HCT116 (cell line): ENCODE measurements around the gene DPYSL4.

Source experiments
- EZH2 ChIP-seq: fragments of 200-600 bp; sonication (generic); IDR thresholded peaks from 2 replicates; pipeline ENCODE4 v1.6.1; 2017; ENCODE audit warnings: antibody characterized with exemption, mixed run types
- POLR2AphosphoS5 ChIP-seq: IDR thresholded peaks from 2 replicates; pipeline ENCODE4 v1.6.1; 2011; ENCODE audit warnings: mild to moderate bottlenecking, low read depth, low read length, moderate library complexity
- RAD21 ChIP-seq: IDR thresholded peaks from 2 replicates; pipeline ENCODE4 v1.6.1; 2012; ENCODE audit warnings: low read depth, mild to moderate bottlenecking
- YY1 ChIP-seq: IDR thresholded peaks from 2 replicates; pipeline ENCODE4 v1.6.1; 2011; ENCODE audit warnings: low read length, low read depth, moderate library complexity, mild to moderate bottlenecking; ENCODE audit not compliant: insufficient replicate concordance; ENCODE audit errors: extremely low read depth
- TF ChIP-seq, protein P1 (sequence below): IDR thresholded peaks from 2 replicates; pipeline ENCODE4 v1.6.1; 2012
- TF ChIP-seq, protein P2 (sequence below), 3 experiments: fragments of 200-600 bp in 1 of 3; sonication (generic) in 1 of 3; IDR thresholded peaks in 2 of 3; conservative IDR thresholded peaks in 1 of 3; 2 replicates each; pipeline ENCODE4 v1.5.1; 2012 to 2017; ENCODE audit warnings: low read depth in 2 of 3, low read length in 2 of 3, antibody characterized with exemption in 1 of 3, borderline replicate concordance in 1 of 3, control low read depth in 1 of 3, mild to moderate bottlenecking in 1 of 3, mixed read lengths in 1 of 3, mixed run types in 1 of 3, moderate library complexity in 1 of 3; ENCODE audit not compliant: insufficient read depth in 1 of 3
- TF ChIP-seq, protein P3 (sequence below): IDR thresholded peaks from 2 replicates; pipeline ENCODE4 v1.6.1; 2011; ENCODE audit warnings: mild to moderate bottlenecking, low read length, moderate library complexity; ENCODE audit not compliant: insufficient replicate concordance; ENCODE audit errors: extremely low read depth

DNA sequence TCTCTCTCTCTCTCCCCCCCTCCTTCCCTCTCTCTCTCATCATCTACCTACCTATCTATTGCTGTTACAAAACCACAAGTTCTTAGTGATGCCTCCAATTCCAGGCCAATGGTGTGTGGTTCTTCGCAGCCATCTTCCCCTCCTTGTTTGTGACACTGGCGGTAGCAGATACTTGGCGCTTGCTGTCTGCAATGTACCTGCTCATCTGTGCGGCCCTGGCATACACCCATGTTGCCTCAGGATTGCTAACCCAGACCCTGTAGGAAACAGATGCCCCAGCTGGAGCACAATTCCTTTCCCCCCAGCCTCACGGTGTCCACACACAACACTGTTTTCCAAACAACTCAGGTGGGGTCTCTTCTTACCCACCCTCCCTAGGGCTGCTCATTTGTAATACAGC lies 13.6 kb upstream of the DPYSL4 start:
- TF ChIP-seq YY1 (no peak), RAD21 (no peak), EZH2 (no peak), POLR2AphosphoS5 (no peak)
- TF ChIP-seq, protein P1, sequence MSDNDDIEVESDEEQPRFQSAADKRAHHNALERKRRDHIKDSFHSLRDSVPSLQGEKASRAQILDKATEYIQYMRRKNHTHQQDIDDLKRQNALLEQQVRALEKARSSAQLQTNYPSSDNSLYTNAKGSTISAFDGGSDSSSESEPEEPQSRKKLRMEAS: no peak
- TF ChIP-seq, protein P2, sequence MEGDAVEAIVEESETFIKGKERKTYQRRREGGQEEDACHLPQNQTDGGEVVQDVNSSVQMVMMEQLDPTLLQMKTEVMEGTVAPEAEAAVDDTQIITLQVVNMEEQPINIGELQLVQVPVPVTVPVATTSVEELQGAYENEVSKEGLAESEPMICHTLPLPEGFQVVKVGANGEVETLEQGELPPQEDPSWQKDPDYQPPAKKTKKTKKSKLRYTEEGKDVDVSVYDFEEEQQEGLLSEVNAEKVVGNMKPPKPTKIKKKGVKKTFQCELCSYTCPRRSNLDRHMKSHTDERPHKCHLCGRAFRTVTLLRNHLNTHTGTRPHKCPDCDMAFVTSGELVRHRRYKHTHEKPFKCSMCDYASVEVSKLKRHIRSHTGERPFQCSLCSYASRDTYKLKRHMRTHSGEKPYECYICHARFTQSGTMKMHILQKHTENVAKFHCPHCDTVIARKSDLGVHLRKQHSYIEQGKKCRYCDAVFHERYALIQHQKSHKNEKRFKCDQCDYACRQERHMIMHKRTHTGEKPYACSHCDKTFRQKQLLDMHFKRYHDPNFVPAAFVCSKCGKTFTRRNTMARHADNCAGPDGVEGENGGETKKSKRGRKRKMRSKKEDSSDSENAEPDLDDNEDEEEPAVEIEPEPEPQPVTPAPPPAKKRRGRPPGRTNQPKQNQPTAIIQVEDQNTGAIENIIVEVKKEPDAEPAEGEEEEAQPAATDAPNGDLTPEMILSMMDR (IDR thresholded peaks at IDR 0.05 in 2 of 3, conservative IDR thresholded peaks at IDR 0.05 in 1 of 3; ENCODE audit: borderline replicate concordance in 1 of 3, insufficient read depth in 1 of 3, low read depth in 2 of 3, low read length in 2 of 3): no peak
- TF ChIP-seq, protein P3, sequence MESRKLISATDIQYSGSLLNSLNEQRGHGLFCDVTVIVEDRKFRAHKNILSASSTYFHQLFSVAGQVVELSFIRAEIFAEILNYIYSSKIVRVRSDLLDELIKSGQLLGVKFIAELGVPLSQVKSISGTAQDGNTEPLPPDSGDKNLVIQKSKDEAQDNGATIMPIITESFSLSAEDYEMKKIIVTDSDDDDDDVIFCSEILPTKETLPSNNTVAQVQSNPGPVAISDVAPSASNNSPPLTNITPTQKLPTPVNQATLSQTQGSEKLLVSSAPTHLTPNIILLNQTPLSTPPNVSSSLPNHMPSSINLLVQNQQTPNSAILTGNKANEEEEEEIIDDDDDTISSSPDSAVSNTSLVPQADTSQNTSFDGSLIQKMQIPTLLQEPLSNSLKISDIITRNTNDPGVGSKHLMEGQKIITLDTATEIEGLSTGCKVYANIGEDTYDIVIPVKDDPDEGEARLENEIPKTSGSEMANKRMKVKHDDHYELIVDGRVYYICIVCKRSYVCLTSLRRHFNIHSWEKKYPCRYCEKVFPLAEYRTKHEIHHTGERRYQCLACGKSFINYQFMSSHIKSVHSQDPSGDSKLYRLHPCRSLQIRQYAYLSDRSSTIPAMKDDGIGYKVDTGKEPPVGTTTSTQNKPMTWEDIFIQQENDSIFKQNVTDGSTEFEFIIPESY: no peak
